ENCODE data around the gene TGFBR3.

DNA sequence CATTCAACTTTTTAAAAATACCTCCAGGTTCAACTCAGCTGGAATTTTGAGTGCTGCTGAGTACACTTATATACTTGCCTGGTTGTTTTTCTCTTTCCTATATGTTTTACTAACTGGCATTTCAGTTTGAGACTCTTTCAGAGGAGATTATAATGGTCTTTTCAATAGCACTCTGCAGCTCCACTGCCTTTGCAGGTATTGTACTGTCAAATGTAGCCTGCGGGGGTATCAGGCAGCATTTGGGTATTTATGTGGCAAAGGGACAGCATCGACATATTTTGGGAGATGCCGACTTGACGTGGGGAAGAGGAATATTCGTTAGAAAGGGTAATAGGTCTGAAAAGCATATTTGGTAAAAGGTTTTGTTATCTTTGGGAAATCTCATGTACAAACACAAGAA is 11.1 kb upstream of the TGFBR3 start:
- TF ChIP-seq, protein P1, sequence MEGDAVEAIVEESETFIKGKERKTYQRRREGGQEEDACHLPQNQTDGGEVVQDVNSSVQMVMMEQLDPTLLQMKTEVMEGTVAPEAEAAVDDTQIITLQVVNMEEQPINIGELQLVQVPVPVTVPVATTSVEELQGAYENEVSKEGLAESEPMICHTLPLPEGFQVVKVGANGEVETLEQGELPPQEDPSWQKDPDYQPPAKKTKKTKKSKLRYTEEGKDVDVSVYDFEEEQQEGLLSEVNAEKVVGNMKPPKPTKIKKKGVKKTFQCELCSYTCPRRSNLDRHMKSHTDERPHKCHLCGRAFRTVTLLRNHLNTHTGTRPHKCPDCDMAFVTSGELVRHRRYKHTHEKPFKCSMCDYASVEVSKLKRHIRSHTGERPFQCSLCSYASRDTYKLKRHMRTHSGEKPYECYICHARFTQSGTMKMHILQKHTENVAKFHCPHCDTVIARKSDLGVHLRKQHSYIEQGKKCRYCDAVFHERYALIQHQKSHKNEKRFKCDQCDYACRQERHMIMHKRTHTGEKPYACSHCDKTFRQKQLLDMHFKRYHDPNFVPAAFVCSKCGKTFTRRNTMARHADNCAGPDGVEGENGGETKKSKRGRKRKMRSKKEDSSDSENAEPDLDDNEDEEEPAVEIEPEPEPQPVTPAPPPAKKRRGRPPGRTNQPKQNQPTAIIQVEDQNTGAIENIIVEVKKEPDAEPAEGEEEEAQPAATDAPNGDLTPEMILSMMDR (IDR thresholded peaks at IDR 0.05) = no peak
- no peak for TF ChIP-seq POLR2A (IDR thresholded peaks at IDR 0.05)
